SK-N-MC (cell line): ENCODE measurements around the gene GMFB.

ENCODE experiments used
- EZH2 ChIP-seq: fragments of 200-600 bp; sonication (generic); IDR thresholded peaks from one replicate; pipeline ENCODE4 v1.6.1; 2017; ENCODE audit warnings: antibody characterized with exemption
- POLR2AphosphoS5 ChIP-seq: IDR thresholded peaks from 2 replicates; pipeline ENCODE4 v1.6.1; 2012; ENCODE audit warnings: mild to moderate bottlenecking, low read depth, low read length, borderline replicate concordance

DNA sequence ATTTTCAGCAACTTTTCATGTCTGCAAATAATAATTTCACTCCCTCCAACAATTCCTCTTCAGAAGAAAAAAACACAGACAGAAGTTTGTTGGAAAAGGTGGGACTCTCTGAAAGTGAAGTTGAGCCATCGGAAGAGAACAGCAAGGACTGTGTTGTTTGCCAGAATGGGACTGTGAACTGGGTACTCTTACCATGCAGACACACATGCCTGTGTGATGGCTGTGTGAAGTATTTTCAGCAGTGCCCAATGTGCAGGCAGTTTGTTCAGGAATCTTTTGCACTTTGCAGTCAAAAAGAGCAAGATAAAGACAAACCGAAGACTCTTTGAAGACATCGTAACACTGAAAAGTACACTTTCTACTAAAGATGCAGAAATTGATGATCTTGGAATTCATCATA lies 49.3 kb upstream of the GMFB start:
- TF ChIP-seq EZH2 (no peak), POLR2AphosphoS5 (no peak)
